ENCODE data around the gene DYDC2.

DNA sequence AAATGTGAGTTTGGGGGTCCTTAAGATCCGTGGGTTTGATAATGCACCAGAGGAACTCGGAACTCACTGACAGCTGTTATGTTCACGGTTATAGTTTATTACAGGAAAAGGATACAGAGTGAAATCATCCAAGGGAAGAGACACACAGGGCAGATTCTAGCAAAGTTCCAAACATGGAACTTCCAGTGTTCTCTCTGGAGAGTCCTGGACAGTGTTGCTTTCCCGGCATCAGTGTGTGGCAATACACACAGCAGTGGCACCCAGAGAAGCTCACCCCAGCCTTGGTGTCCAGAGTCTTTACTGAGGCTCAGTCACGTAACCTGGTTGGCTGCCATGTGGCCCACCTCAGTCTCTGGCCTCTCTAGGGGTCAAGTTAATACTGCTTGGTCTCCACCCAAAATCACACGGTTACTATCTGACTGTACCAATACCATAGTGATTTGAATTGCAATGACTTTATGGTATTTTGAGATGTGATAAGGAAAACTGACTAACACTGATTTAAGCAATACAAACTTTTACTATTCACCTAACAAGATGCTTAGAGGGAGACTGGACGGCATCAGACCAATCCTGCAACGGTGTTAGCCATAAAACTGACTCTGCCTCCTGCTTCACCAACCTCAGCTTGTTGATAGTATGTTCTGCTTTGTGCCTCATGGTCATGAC, 43.7 kb downstream of the DYDC2 start:
- TF ChIP-seq POLR2A (IDR thresholded peaks at IDR 0.05; ENCODE audit: low read depth, low read length) (no peak), POLR2AphosphoS5 (IDR thresholded peaks at IDR 0.05; ENCODE audit: low read depth, low read length) (no peak)

Data from GM12892 (cell line).